Subcutaneous adipose tissue (tissue), 4 donors: ENCODE data around the gene NRCAM. TPM values are rescaled to one million over a fixed set of nuclear protein-coding genes. Genes with fewer than 3 reads are reported as not detected.

Source experiments
- CTCF ChIP-seq: fragments of 450-650 bp; IDR thresholded peaks from one replicate; pipeline ENCODE4 v1.5.1; 2016; ENCODE audit warnings: low read depth, mild to moderate bottlenecking, control low read depth, antibody characterized with exemption, moderate library complexity
- total RNA-seq, 4 donors: library from RNA; depleted of rRNA; stranded (reverse); fragments of >200 nt; gene quantifications; one replicate each; pipeline ENCODE4 v1.1.0, GENCODE V29; 2016

NRCAM gene
- total RNA-seq, 4 donors from 2014 or later = 21.1 to 74.4 (median 49.3) TPM

GRCh38 chr7:108261560-108262255 lies 194.5 kb downstream of the NRCAM start:
- TF ChIP-seq CTCF = no peak

- TF ChIP-seq CTCF = no peak
Measured at GRCh38 chr7:108257954-108258353, 198.3 kb downstream of the NRCAM start.

GRCh38 chr7:108254259-108254658 lies 202.0 kb downstream of the NRCAM start:
- no peak for TF ChIP-seq CTCF

GRCh38 chr7:108253275-108254044 lies 202.8 kb downstream of the NRCAM start:
- no peak for TF ChIP-seq CTCF

GRCh38 chr7:108252177-108252576 lies 204.1 kb downstream of the NRCAM start:
- no peak for TF ChIP-seq CTCF

GRCh38 chr7:108251700-108252099 lies 204.5 kb downstream of the NRCAM start:
- no peak for TF ChIP-seq CTCF

GRCh38 chr7:108249453-108249852 lies 206.8 kb downstream of the NRCAM start:
- no peak for TF ChIP-seq CTCF
